Naive thymus-derived CD8-positive, alpha-beta T cell (primary cell): ENCODE measurements around the gene ITGA1. TPM values are rescaled to one million over a fixed set of nuclear protein-coding genes. Genes with fewer than 3 reads are reported as not detected.
"Not testable (repeated sequence)": the region's sequence is repeated elsewhere in the genome, so short reads cannot be mapped to it uniquely, and the experiment has no call there.

Experiments
- ATAC-seq, 2 donors: fragments of 150-1000 bp; cut with Tn5 transposase in 1 of 2; sonication (Bioruptor Pico), chemical (Tn5 transposase) in 1 of 2; 1 replicate in 1 of 2; 2 replicates in 1 of 2; pipeline ENCODE4 v1.10.0; 2021; ENCODE audit warnings: mild to moderate bottlenecking in 2 of 2, moderate library complexity in 2 of 2
- POLR2A ChIA-PET: fragments of 350-600 bp; sonication (Branson Sonifier 250); formaldehyde crosslinking; loops from one replicate; lab custom pipeline; 2021; ENCODE audit warnings: antibody characterized with exemption; lab: Charles Lee
- DNase-seq, 10 donors: peaks; one replicate each; pipeline versions ENCODE4 v3.0.0 to v3.0.0-alpha.2; 2020 to 2022
- H3K27ac Mint-ChIP-seq, 10 donors: one replicate each; pipeline ENCODE4 v1.8.0; 2020 to 2022; ENCODE audit warnings: mild to moderate bottlenecking in 10 of 10, mixed read lengths in 10 of 10, moderate library complexity in 4 of 10, inconsistent platforms in 1 of 10
- H3K27me3 Mint-ChIP-seq, 5 donors: one replicate each; pipeline ENCODE4 v1.8.0; 2021 to 2022; ENCODE audit warnings: mixed read lengths in 5 of 5
- H3K36me3 Mint-ChIP-seq, 3 donors: one replicate each; pipeline ENCODE4 v1.8.0; 2020 to 2022; ENCODE audit warnings: mixed read lengths in 3 of 3, mild to moderate bottlenecking in 2 of 3, inconsistent platforms in 1 of 3
- H3K4me1 Mint-ChIP-seq, 4 donors: one replicate each; pipeline ENCODE4 v1.8.0; 2021 to 2022; ENCODE audit warnings: mixed read lengths in 4 of 4
- H3K4me3 Mint-ChIP-seq, 10 donors: one replicate each; pipeline ENCODE4 v1.8.0; 2020 to 2022; ENCODE audit warnings: mild to moderate bottlenecking in 10 of 10, mixed read lengths in 10 of 10, moderate library complexity in 6 of 10, inconsistent platforms in 1 of 10
- H3K9me3 Mint-ChIP-seq, 9 donors: one replicate each; pipeline ENCODE4 v1.8.0; 2020 to 2022; ENCODE audit warnings: mixed read lengths in 9 of 9, mild to moderate bottlenecking in 3 of 9, inconsistent platforms in 1 of 9, moderate library complexity in 1 of 9
- polyA plus RNA-seq, 3 donors: library from polyadenylated mRNA; unstranded; fragments of 300-500 nt; fragmentation: Illumina TruSeq; gene quantifications; one replicate each; pipeline ENCODE4 v1.2.3, GENCODE V29; 2021
- total RNA-seq, 8 experiments: library from RNA in 2 of 8; stranded (reverse) in 2 of 8; gene quantifications; one replicate each; pipeline ENCODE4 v1.2.3 and lab custom pipeline; 2021 to 2026

Gene ITGA1
- total and polyA plus RNA-seq, 5 experiments from 2014 or later, result 0.27 to 4.6 (median 1.1) TPM

GRCh38 chr5:52863715-52864290 lies 76.1 kb downstream of the ITGA1 start:
- DNase-seq (no peak), ATAC-seq (no peak)
- Mint-ChIP-seq H3K4me3 (no peak overlapping the region), H3K27ac (peak overlapping the region in 1 of 10 donors; percentile 5), H3K9me3 (no peaks in the 10 kb centered on the region), H3K27me3 (no peaks in the 10 kb centered on the region), H3K36me3 (no peaks in the 10 kb centered on the region), H3K4me1 (no peaks in the 10 kb centered on the region)
- POLR2A ChIA-PET, result no interaction called here

DNA sequence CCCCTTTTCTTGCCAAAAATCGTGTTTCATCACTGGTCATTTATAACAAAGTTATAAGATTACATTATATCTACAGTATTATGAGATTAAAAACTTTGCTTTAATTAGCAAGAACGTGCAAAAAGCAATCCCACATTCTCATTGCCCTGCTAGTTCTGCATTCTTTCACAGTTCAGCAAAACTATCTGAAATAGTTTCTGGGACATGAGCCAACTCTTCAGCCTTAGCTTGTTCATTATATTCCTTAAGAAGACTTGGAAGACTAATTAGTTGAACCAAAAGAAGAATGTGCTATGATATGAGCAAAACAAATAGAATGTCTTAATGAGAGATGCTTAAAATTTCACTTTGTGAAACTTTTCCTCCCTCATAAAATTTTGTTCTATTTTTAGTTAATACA lies 76.7 kb downstream of the ITGA1 start:
- ATAC-seq (no peak), DNase-seq (no peak)
- H3K9me3 Mint-ChIP-seq, result no peaks in the 10 kb centered on the region
- no peak overlapping the region for H3K4me3 Mint-ChIP-seq
- POLR2A ChIA-PET, result no interaction called here
- H3K27ac Mint-ChIP-seq, result peak overlapping the region in 1 of 10 donors; percentile 6
- no peaks in the 10 kb centered on the region for H3K4me1 Mint-ChIP-seq
- H3K36me3 Mint-ChIP-seq, result no peaks in the 10 kb centered on the region
- H3K27me3 Mint-ChIP-seq, result no peaks in the 10 kb centered on the region

DNA sequence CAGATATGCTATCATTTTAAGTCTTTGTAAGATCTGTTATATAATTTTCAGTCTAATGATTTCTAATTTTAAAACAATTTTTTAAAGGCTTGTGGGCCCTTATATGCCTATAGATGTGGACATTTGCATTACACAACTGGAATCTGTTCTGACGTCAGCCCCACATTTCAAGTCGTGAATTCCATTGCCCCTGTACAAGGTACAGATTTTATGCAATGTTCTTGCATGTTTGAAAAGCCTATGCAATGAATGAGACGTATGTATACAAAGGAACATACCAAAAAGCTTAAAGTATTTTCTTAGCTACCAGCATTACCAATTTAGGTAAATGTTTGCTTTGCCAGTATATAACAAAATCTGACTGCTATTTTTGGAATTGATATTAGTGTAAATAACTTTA lies 77.2 kb downstream of the ITGA1 start:
- no peak for DNase-seq
- Mint-ChIP-seq H3K9me3 (no peaks in the 10 kb centered on the region), H3K27me3 (no peaks in the 10 kb centered on the region), H3K4me3 (no peak overlapping the region), H3K27ac (peak overlapping the region in 1 of 10 donors; percentile 6), H3K36me3 (no peaks in the 10 kb centered on the region), H3K4me1 (no peaks in the 10 kb centered on the region)
- ATAC-seq, result no peak
- POLR2A ChIA-PET, result no interaction called here

- POLR2A ChIA-PET, ATAC-seq, H3K27ac Mint-ChIP-seq, H3K36me3 Mint-ChIP-seq, H3K9me3 Mint-ChIP-seq, DNase-seq, H3K4me1 Mint-ChIP-seq, H3K27me3 Mint-ChIP-seq, H3K4me3 Mint-ChIP-seq: not testable (repeated sequence)
These were observed 78.3 kb downstream of the ITGA1 start for GRCh38 chr5:52865991-52866390.

DNA sequence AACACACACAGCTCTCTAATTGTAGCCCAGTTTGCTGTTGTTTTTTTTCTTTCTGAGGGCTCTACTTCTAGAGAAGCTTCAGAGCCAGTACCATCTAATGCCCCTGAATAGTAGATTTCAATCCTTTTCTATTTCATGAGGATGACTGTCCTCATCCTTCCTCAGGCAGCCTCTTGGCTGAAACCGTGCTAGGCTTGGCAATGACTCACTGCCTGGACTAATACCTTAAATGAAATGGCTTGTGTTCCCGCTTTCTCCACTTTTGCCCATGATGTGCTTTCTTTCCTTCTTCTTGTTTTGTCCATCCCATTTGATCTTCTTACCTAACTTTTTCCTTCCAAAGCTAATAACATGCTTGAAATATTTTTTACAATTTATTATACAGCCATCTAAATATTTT lies 80.1 kb downstream of the ITGA1 start:
- no peaks in the 10 kb centered on the region for H3K9me3 Mint-ChIP-seq
- POLR2A ChIA-PET, result no interaction called here
- no peaks in the 10 kb centered on the region for H3K36me3 Mint-ChIP-seq
- no peak overlapping the region for H3K4me3 Mint-ChIP-seq
- peaks cover 0 to 4% (median 0%) of the 10 kb centered on the region in 5 donors for H3K27me3 Mint-ChIP-seq
- no peaks in the 10 kb centered on the region for H3K4me1 Mint-ChIP-seq
- H3K27ac Mint-ChIP-seq, result peak overlapping the region in 1 of 10 donors; percentile 16
- no peak for DNase-seq
- no peak for ATAC-seq

GRCh38 chr5:52868417-52868816 lies 80.7 kb downstream of the ITGA1 start:
- DNase-seq (no peak), ATAC-seq (no peak)
- no peaks in the 10 kb centered on the region for H3K4me1 Mint-ChIP-seq
- H3K27me3 Mint-ChIP-seq, result peaks cover 0 to 6% (median 0%) of the 10 kb centered on the region in 5 donors
- H3K27ac Mint-ChIP-seq, result no peak overlapping the region
- H3K36me3 Mint-ChIP-seq, result no peaks in the 10 kb centered on the region
- POLR2A ChIA-PET, result no interaction called here
- H3K4me3 Mint-ChIP-seq, result no peak overlapping the region
- no peaks in the 10 kb centered on the region for H3K9me3 Mint-ChIP-seq

GRCh38 chr5:52869391-52869790 lies 81.7 kb downstream of the ITGA1 start:
- peaks cover 0 to 6% (median under 1%) of the 10 kb centered on the region in 5 donors for H3K27me3 Mint-ChIP-seq
- no peak overlapping the region for H3K27ac Mint-ChIP-seq
- no peaks in the 10 kb centered on the region for H3K36me3 Mint-ChIP-seq
- POLR2A ChIA-PET, result no interaction called here
- H3K4me1 Mint-ChIP-seq, result no peaks in the 10 kb centered on the region
- DNase-seq, result no peak
- ATAC-seq, result no peak
- H3K9me3 Mint-ChIP-seq, result no peaks in the 10 kb centered on the region
- no peak overlapping the region for H3K4me3 Mint-ChIP-seq

DNA sequence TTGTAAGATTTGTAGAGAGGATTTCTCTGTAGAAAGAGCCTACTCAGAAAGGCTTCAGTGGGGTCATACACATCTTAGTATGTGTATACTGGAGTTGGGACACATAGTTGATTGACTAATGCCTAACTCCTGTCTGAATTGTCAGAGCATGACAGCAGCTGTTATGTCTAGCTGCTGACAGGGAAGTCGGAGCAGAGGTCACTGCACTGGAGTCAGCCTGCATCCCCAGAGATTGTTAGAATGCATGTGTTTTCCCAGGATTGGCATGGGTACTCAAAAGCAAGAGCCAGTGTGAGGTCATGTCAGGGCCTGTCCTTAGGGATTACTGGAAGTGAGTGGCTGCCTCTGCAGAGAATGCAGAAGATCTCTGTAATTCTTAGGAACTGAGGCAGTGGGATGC lies 82.7 kb downstream of the ITGA1 start:
- no peak for DNase-seq
- H3K27ac Mint-ChIP-seq, result no peak overlapping the region
- H3K9me3 Mint-ChIP-seq, result no peaks in the 10 kb centered on the region
- no peak for ATAC-seq
- POLR2A ChIA-PET, result no interaction called here
- no peaks in the 10 kb centered on the region for H3K4me1 Mint-ChIP-seq
- H3K36me3 Mint-ChIP-seq, result peaks cover 0 to 2% (median 0%) of the 10 kb centered on the region in 3 donors
- H3K27me3 Mint-ChIP-seq, result peaks cover 0 to 6% (median 3%) of the 10 kb centered on the region in 5 donors
- no peak overlapping the region for H3K4me3 Mint-ChIP-seq

DNA sequence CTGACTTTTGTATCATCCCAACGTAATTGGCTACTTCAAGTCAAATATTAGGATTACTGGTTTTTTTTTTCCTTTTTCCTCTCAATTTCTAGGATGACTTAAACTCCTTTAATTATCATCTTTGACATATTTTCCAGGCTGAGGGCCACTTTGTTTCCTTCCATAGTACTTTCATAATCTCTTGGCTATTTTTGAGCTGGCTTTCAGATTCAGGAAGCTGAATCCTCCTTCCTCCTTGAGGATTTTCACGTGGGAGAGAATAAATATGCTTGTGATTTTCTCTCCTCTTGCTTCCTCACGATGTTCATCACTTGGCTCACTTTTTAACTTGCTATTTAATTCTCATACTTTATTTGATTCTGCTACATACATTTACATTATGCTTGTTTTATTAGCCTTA lies 88.1 kb downstream of the ITGA1 start:
- POLR2A ChIA-PET, result no interaction called here
- no peak overlapping the region for H3K27ac Mint-ChIP-seq
- no peaks in the 10 kb centered on the region for H3K9me3 Mint-ChIP-seq
- DNase-seq, result no peak
- no peak for ATAC-seq
- H3K4me1 Mint-ChIP-seq, result no peaks in the 10 kb centered on the region
- H3K36me3 Mint-ChIP-seq, result peaks cover 0 to 7% (median 4%) of the 10 kb centered on the region in 3 donors
- peaks cover 0 to 17% (median 6%) of the 10 kb centered on the region in 5 donors for H3K27me3 Mint-ChIP-seq
- no peak overlapping the region for H3K4me3 Mint-ChIP-seq

DNA sequence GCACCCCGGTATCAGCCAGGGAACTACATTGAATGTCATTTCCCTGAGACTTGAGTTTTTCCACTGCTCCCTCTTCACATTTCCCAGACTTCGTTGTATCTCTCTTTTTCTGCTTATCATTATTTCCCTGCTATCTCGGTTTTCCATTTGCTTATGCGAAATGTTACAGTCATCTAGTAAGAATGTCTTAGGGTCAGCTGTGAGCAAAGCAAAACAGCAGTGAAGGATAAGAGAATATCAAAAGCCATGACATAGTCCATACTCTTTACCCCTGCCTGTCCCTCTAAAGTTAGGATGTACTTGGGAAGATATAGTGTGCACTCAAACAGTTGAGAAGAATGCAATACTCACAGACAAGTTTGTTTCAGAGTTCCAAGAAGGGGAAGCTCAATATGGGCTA lies 88.7 kb downstream of the ITGA1 start:
- no peak for ATAC-seq
- Mint-ChIP-seq H3K27ac (no peak overlapping the region), H3K36me3 (peaks cover 0 to 7% (median 4%) of the 10 kb centered on the region in 3 donors), H3K4me1 (no peaks in the 10 kb centered on the region), H3K4me3 (no peak overlapping the region), H3K9me3 (no peaks in the 10 kb centered on the region), H3K27me3 (peaks cover 0 to 17% (median 6%) of the 10 kb centered on the region in 5 donors)
- POLR2A ChIA-PET, result no interaction called here
- no peak for DNase-seq

DNA sequence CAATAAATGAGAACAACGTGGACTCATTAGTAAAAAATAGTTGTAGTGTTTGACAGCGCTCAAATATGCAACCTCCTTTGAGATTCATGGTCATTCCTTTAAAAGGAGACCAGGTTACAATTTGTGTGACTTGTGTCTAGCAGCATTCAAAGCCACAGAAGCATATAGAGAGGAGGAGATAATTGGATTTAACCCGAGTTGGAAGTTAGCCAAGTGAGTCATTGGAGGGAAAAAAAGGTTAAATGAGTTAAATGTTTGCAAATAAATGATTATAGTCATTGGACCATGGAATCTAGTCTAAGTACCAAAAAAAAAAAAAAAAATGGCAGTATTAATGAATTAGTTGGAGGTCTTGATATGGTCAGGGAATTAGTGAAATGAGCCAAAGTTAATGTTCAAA lies 90.9 kb downstream of the ITGA1 start:
- no peak for ATAC-seq

DNA sequence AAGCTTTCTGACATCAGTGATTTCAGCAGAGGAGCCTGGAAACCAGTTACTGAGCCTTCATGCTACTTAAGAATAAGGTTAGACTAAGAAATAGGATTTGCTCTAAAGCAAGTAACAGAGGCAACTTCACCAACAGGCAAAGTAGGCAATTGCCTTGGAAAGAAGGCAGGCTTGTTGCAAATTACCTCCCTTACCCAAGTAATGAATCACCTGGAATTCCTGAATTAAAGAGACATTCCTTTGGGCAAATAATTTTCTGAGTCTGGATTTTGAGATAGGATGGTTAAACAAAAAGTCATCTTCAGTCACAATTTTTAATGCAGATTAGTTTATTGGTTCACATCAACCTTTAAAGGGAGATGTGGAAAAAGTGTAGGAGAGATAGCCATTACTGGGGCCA lies 92.8 kb downstream of the ITGA1 start:
- POLR2A ChIA-PET, result no interaction called here
- Mint-ChIP-seq H3K4me3 (no peak overlapping the region), H3K9me3 (no peaks in the 10 kb centered on the region), H3K36me3 (peaks cover 0 to 5% (median 4%) of the 10 kb centered on the region in 3 donors), H3K27ac (no peak overlapping the region), H3K27me3 (peaks cover 0 to 13% (median 1%) of the 10 kb centered on the region in 5 donors), H3K4me1 (peaks cover 0 to 3% (median 0%) of the 10 kb centered on the region in 4 donors)
- DNase-seq (no peak), ATAC-seq (no peak)

More for the DNA sequence above, 90.9 kb downstream of the ITGA1 start:
- Mint-ChIP-seq H3K27me3 (peaks cover 0 to 13% (median 1%) of the 10 kb centered on the region in 5 donors), H3K27ac (no peak overlapping the region), H3K4me3 (no peak overlapping the region), H3K4me1 (peaks cover 0 to 3% (median 0%) of the 10 kb centered on the region in 4 donors), H3K9me3 (no peaks in the 10 kb centered on the region), H3K36me3 (peaks cover 0 to 7% (median 4%) of the 10 kb centered on the region in 3 donors)
- no peak for DNase-seq
- POLR2A ChIA-PET, result no interaction called here

- Mint-ChIP-seq H3K9me3 (no peaks in the 10 kb centered on the region), H3K27me3 (peaks cover 0 to 8% (median 1%) of the 10 kb centered on the region in 5 donors), H3K27ac (no peak overlapping the region), H3K4me1 (peaks cover 0 to 3% (median 0%) of the 10 kb centered on the region in 4 donors), H3K36me3 (peaks cover 0 to 4% (median 3%) of the 10 kb centered on the region in 3 donors), H3K4me3 (no peak overlapping the region)
- ATAC-seq (no peak), DNase-seq (no peak)
- POLR2A ChIA-PET, result no interaction called here
These were observed 93.8 kb downstream of the ITGA1 start for GRCh38 chr5:52881468-52881867.

GRCh38 chr5:52883110-52883509 lies 95.4 kb downstream of the ITGA1 start:
- Mint-ChIP-seq H3K27ac (no peak overlapping the region), H3K27me3 (peaks cover 0 to 2% (median 0%) of the 10 kb centered on the region in 5 donors), H3K4me3 (no peak overlapping the region), H3K36me3 (peaks cover 0 to 5% (median 0%) of the 10 kb centered on the region in 3 donors), H3K9me3 (no peaks in the 10 kb centered on the region), H3K4me1 (peaks cover 0 to 3% (median 0%) of the 10 kb centered on the region in 4 donors)
- DNase-seq, result no peak
- POLR2A ChIA-PET, result no interaction called here
- no peak for ATAC-seq
